RPMI7951 (cell line): Measurements from ENCODE around the gene PQBP1. TPM values are rescaled to one million over a fixed set of nuclear protein-coding genes. Genes with fewer than 3 reads are reported as not detected.

Source experiments
- DNase-seq: peaks from one replicate; pipeline ENCODE4 v3.0.0-alpha.2; 2012; ENCODE audit warnings: low read depth
- total RNA-seq: library from RNA; depleted of rRNA; stranded (reverse); fragments of >200 nt; shearing (Covaris generic); gene quantifications from 2 replicates; pipeline ENCODE4 v1.2.3, GENCODE V29; 2014

PQBP1 gene
- total RNA-seq, 1 experiment from 2014 or later, result 74.1 TPM

DNA sequence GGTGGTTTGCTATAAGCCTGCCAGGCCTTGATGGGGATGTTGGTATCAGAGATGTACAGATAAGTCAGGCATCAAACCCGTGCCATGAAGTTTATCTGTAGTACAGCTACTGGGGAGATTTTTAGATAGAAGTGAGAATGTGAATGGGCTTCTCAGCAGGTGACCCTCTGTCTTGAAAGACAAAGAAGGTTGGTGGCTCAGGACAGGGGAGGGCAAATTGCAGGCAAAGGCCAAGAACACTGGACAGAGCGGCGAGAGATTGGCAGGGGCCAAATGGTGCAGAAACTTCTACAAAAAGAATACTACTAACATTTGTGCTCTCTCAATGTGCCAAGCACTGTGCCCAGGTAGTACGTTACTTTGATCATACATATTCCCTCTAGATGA is 23.0 kb downstream of the PQBP1 start:
- DNase-seq, result no peak

DNA sequence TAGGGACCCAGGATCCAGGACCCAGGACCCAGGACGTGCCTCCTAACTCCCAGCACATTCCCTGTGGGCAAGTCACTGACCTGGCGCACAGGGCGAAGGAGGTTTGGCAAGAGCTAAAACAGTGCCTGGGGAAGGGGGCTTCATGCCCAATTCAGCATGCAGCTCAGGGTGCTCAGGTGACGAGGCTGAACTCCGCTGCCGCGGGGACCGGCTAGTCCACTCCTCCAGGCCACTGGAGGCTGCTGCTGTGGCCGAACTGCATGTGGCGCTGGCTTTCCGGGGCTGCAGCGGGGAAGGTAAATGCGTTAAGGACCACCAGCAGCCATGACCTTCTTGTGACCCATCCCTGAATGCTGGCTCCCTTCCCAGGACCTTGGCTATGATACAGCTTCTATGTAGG is 26.0 kb downstream of the PQBP1 start:
- DNase-seq, result no peak

DNA sequence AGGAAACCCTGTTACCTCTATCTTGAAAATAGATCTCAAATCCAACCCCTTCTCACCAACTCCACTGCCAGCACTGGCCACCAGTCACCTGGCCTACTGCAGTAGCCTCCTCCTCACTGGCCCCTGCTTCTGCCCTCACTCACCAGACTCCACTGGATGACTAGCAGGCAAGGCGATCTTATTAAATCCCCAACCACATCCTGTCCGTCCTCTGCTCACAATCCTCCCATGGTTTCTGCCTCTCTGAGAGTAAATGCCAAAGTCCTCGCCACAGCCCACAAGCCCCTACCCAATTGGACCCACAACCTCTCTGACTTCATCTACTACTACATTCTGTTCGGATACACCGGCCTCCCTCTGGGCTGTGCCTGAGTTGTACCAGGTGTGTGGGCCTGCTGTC is 26.5 kb downstream of the PQBP1 start:
- no peak for DNase-seq

DNA sequence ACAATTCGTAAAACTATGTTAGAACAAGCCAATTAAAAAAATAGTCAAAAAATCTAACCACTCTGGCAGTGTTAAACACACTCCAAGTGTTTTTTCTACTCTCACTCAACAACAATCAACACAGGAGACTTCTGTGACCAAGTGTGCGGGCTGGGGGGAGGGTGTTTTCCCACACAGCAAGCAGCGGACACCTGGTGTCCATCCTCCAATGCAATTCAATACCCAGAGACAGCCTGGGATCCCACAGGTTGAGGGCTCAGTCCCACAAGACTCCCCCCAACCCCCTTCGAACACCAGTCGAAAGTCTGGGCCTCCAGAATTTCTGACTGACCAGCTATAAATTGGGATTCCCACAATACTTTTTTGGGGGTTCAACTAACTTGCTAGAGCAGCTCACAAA is 29.4 kb downstream of the PQBP1 start:
- DNase-seq, result no peak

DNA sequence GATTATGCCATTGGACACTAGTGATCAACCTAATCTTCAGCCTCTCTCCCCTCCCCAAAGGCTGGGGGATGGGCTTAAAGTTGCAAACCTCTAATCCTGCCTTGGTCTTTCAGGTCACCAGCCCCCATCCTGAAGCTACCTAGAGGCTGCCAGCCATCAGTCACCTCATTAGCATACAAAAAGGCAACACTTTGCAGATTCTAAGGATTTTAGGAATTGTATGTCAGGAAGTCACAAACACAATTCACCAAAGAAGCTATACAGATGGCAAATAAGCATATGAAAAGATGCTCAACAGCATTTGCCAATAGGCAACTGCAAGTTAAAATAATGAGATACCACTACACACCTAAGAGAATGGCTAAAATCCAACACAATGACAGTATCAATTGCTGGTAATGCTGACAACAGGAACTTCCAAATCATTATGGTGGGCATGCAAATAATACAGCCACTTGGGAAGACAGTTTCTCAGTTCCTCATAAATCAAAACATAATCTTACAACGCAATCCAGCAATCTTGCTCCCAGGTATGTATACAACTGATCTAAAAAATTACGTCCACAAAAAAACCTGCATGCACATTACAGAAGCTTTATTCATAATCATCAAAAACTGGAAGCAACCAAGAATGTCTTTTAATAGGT is 30.1 kb downstream of the PQBP1 start:
- DNase-seq, result no peak

DNA sequence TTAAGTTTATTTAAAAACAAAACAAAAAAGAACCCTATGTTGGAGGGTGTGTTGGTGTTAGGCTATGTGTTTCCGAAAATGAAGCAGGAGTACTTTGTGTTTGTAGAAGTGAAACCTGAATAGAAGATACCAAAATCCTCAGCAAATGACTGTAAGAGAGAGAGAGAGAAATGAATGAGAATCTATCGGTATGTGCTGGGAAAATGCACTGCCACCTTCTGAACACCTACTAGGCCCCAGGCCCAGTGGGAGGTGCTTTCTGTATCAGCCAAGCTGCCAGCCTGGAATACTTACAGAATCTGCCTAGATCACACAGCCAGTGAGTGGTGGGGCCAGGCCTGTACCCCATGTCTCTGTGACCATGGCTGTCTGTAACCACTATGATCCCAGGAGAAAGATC is 36.0 kb downstream of the PQBP1 start:
- no peak for DNase-seq

DNA sequence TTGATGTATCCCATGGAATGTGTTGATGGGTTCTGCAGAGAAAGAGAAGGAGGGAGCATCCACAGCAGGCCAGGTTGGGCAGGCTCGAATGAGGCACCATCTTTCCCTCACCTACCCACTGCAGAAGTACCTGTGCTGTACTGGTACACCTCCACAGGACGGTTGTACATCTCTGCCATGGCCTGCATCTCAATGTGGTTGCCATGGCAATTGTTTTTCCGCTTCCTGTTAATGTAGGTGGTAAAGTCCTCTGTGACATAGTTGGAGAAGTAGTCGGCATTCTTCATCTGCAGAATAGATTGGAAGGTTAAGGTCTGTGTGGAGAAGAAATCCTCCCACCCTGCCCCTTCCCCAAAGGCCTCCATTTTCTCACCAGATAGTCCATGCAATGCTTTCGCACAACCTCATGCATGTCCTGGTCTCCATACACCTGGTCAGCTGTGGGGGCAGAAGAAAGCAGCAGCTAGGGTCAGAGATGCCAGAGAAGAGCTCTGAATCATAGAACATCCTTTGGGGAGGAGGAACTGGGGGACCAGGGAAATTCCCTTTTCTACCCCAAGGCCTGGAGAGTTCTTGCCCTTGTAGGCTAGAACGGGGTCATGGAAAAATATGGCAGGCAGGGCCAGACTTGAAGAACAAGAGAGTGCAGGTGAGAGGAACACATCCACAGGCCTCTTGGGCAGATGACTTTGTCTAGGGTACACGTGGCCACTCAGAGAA is 37.0 kb downstream of the PQBP1 start:
- DNase-seq, result no peak

DNA sequence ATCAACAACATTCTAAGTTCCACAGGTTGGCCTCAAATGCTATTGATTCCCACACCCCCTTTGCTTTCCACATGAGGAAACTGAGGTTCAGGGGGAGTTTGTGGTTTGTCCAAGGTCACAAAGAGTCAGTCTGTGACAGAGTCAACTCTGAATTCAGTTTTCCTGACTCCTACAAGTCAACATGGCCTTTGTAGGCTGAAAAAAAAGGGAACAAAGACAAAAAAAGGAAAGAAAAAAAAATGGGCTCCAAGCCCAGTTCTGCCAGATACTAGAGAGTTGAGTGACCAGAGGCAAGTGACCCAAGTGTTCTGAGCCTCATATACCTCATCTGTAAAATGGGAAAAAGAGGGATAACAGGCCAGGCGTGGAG is 37.6 kb downstream of the PQBP1 start:
- DNase-seq, result no peak

DNA sequence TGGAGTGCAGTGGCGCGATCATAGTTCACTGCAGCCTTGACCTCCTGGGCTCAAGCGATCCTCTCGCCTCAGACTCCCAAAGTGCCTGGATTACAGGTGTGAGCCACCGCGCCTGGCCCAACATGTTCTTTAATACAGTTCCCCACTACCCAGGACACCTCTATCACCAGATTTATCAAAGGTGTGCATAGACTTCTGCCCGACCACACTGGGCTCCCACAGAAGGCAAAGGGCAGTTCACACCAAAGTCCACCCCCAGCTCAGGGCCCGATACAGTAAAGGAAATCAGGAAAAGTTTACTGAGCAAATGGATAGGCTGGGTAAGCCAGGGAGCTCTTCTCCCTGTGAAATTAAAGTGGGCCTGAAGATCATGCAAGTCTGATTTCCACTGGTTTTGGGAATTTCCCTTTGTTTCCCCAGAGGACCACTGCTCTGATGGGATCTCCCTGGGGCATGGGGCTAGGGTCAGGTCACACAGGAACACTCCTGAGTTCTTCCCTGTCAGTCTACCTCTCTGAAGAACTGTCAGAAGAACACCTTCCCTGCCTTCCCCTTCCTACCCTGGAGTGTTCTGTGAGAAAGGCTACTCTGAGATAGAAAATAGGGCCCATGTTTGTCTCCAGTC is 38.8 kb downstream of the PQBP1 start:
- DNase-seq, result no peak

DNA sequence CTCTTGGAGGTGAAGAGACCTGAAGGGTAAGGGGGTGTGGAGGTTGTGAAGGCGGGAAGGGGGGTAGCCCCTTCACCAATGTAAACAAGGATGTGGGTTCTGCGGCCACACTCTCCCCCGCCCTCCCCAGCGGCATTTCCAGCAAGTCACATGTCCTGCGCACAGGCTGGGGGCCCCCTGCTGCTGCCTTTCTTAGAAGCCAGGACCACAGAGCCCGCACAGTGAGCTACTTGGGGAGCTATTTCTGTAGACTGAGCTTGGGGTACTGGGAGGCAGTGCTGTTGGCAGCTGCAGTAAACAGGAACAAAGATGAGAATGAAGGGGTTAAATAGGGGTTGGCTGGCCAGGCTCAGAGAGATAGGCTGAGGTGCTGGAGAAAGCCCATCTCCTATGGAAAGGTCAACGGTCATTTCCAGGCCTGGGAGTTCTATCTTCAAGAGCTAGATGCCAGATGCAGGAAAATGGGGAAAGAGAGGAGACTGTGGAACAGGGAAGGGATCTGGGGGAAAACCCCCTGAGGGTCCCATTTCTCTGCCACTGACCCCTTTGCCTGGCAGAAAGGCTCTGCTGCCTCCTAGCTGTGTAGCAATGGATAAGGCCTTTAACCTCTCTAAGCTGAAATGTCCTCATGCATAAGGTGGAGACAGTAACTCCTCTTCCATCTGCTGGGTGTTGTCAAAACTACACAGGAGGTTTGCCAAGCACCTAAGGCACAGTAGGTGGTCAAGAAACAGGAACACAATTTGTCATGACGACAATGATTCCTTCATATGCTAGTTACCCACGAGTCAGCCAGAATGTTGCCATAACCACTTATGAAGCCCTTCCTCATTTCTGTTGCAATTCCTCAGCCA is 39.6 kb downstream of the PQBP1 start:
- peak; percentile 10 for DNase-seq

DNA sequence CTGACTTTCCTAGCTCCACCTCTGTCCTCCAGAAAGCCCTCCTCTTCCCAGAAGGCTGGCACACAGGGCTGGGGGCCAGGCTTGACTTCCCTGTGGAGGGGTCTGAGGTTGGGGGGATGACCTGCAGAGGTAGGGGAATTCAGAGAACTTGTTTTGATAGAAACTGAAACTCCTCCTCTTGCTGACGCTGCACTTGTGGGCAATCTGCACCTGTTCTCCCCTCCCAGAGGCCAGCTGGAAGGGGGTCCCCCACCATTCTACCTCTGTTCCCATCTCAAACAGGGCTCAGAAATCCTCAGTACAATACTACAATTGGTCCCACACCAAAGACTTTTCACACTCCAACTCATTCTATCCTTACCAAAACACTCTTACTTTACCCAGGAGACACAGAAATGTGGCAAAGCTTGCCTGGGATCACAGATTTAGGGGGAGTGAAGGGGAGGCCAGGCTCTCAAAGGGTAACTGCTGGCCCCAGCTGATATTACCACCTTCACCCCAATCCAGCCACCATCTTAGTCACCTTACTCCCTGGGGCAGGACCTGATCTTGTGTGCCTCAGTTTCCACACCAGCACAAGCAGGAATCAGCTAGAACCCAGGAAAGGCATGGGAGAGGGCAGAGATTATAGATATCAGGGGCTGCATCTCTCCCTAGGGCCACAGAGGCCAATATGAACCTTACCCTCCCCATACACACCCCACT is 41.1 kb downstream of the PQBP1 start:
- no peak for DNase-seq

DNA sequence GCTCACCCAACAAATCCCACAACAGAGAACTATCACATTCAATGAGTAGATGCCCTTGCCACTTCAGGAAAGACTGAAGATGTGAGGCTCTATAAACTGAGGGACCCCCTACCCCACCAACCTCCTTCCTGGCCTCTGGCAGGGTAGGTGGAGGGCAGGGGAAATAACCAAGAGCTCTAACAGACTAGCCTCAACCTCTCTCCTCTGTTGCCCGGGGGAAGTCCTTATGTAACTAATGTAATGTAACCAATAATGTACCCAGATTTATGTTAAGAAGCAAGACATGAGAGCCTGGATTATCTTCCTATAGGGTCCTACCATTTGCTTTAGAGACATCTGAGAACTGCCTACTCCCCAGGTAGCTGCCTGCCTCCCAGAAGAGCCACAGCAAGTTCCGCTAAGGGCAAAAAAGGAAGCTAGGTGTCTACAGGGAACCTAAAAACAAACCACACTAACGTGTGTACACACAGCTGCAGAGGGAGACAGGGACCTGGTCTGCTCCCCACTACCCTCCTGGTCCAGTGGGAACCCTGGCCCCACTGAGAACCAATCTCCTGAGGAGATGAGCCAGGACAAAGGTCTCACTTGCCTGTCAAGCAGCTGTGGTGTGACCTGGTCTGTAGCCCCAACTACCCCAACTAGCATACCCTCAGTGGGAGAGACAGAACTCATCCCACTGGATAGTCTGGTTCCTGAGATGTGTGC is 41.9 kb downstream of the PQBP1 start:
- no peak for DNase-seq

DNA sequence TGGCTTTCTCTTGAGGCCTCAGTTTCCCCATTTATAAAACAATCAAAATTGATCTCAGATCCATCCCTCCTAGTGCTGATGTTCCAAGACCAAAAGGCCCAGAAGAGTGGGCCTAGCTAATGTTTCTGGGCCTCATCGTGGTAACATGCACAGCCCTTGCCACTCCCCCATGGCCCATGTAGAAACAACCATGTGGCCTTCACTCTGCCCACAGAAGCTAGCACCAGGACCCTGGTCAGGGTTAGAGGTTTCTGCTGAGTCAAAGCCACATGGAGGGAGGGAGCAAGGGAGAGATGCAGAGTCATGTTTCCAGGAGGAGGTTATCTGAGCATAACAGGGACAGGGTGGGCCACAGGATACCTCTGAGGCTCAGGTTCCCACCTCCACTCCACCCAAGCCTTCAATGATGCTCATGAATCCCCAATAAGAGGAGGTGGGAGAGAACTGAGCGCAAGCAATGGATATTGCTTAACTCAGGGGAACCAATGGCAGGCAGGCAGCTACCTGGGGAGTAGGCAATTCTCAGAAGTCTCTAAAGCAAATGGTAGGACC is 42.8 kb downstream of the PQBP1 start:
- DNase-seq, result no peak

DNA sequence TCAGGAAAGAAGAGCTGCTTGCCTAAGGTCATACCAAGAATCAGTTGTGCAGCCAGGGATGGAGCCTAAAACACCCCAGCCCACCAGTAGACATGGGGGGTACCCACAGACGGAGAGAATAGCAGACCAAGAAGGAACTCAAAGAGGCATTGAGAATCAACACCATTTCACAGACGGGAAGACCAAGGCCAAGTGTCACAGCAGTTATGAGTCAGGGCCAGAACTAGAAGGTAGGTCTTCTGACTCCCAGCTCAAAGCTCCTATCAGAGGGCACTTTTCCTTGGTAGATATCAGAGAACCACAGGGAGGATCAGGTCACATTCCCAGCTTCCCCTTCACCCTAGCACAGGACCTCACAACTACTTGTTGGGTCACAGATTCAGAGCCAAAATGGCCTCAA is 45.2 kb downstream of the PQBP1 start:
- no peak for DNase-seq

DNA sequence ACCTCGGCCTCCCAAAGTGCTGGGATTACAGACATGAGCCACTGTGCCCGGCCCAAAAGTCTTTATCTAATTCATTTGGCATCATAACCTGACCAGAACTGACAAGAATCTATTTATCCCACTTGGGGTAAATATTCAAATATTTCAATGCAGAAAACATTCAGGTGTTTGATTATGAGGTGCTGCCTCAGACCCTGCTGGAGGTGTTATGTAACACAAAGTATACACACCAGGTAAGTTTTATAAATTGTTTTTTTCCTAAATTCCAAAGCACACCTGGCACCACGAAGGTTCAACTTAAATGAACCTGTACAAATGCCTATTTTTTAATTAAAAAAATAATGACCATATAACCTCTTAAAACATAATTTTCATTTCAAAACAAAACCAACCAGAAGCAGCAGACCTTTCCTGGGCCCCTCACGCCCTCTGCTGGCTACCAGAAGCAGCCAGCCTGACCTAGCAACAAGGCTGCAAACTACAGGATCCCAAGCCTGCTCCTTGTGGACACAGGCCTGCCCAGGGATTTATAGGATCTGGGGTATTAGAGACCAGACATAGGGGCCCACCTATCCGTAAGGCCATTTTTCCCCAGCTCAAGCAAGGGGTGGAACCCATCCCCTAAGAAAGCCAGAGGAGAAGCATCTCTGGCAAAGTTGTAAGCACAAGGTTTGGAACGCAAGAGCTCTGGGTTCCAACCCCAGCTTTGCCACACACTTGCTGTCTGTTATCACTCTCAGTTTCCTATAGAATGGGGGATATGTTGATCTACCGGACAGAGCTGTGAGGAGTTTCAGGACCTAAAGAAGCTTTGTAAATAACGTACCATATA is 48.0 kb downstream of the PQBP1 start:
- DNase-seq, result peak; percentile 50

DNA sequence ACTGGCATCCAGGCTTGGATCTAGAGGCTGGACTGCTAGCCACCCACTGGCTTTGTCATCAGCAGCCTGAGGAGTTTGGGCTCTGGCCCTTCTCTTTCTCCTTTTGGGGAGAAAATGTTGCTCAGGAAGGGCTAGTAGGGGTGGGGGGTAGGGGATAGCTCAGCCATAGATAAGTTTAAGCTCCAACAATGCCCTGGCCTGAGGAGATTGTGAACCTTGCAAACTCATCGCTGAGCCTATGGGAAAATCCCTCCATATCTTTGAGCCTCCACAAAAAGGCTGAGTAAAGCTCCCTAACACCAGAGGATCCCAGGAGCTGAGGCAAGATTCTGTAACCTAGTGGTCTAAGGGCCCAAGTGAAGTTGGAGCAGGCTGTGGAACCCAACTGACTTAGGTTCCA is 50.9 kb downstream of the PQBP1 start:
- DNase-seq, result no peak
